Activated naive CD4-positive, alpha-beta T cell treated with anti-CD3 and anti-CD28 coated beads for 36 hours (primary cell): ENCODE measurements around the gene ZBTB8OS. TPM values are rescaled to one million over a fixed set of nuclear protein-coding genes. Genes with fewer than 3 reads are reported as not detected.
"Not testable (repeated sequence)": the region's sequence is repeated elsewhere in the genome, so short reads cannot be mapped to it uniquely, and the experiment has no call there.

Experiments
- CTCF ChIA-PET: fragments of 350-600 bp; sonication (Branson Sonifier 250); formaldehyde crosslinking; loops from one replicate; lab custom pipeline; 2021; ENCODE audit warnings: antibody characterized with exemption; lab: Charles Lee
- DNase-seq: peaks from one replicate; pipeline ENCODE4 v3.0.0-alpha.2; 2020
- H3K27ac Mint-ChIP-seq: one replicate; pipeline ENCODE4 v1.8.0; 2021; ENCODE audit warnings: mild to moderate bottlenecking, mixed read lengths
- H3K27me3 Mint-ChIP-seq: one replicate; pipeline ENCODE4 v1.8.0; 2021; ENCODE audit warnings: low read depth, mixed read lengths
- H3K36me3 Mint-ChIP-seq: one replicate; pipeline ENCODE4 v1.8.0; 2021; ENCODE audit warnings: low read depth, mixed read lengths
- H3K4me1 Mint-ChIP-seq: one replicate; pipeline ENCODE4 v1.8.0; 2021; ENCODE audit warnings: low read depth, mixed read lengths
- H3K4me3 Mint-ChIP-seq: one replicate; pipeline ENCODE4 v1.8.0; 2021; ENCODE audit warnings: mild to moderate bottlenecking, moderate library complexity, mixed read lengths
- H3K9me3 Mint-ChIP-seq: one replicate; pipeline ENCODE4 v1.8.0; 2021; ENCODE audit warnings: mixed read lengths
- intact Hi-C: fragments of 100-400 bp; cut with micrococcal nuclease; formaldehyde crosslinking; loops from one replicate; pipeline ENCODE4 v1.15.1; 2023
- total RNA-seq, 2 experiments: library from RNA; stranded (reverse); gene quantifications; one replicate each; pipeline ENCODE4 v1.2.3, GENCODE V29; 2021

The ZBTB8OS gene
- total RNA-seq, 2 experiments from 2014 or later: 53.7 to 56.7 TPM

- DNase-seq: no peak
- H3K36me3 Mint-ChIP-seq: peaks cover 6% of the 10 kb centered on the region
- H3K27me3 Mint-ChIP-seq: no peaks in the 10 kb centered on the region
- no peak overlapping the region for H3K4me3 Mint-ChIP-seq
- CTCF ChIA-PET: interaction anchor here (0.6 kb wide), 1 partner anchor 61 kb away, joined by 7 read pairs; no protein-coding TSS in a partner anchor
- H3K27ac Mint-ChIP-seq: no peak overlapping the region
- no peaks in the 10 kb centered on the region for H3K9me3 Mint-ChIP-seq
- H3K4me1 Mint-ChIP-seq: peaks cover 23% of the 10 kb centered on the region
- intact Hi-C loops: no loop called here
Observed at GRCh38 chr1:32644426-32644825, 5.9 kb downstream of the ZBTB8OS start.

DNA sequence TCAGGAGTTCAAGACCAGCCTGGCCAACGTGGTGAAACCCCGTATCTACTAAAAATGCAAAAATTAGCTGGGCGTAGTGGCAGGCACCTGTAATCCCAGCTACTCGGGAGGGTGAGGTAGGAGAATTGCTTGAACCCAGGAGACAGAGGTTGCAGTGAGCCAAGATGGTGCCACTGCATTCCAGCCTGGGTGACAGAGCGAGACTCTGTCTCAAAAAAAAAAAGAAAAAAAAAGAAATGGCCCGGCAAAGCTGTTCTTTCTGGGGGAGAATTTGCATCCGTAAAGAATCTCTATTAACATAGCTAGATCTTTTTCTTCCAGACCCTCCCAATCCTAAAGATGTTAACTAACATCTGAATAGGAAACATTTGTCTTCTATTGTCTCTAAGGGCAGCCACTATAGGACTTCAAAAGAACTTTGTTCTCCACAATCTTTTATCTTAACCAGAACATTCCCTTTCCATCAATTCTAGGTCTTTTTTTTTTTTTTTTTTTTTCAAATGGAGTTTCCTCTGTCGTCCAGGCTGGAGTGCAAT lies 8.0 kb downstream of the ZBTB8OS start:
- intact Hi-C loops, H3K9me3 Mint-ChIP-seq, H3K4me1 Mint-ChIP-seq, H3K36me3 Mint-ChIP-seq, H3K4me3 Mint-ChIP-seq, H3K27ac Mint-ChIP-seq, H3K27me3 Mint-ChIP-seq, DNase-seq: not testable (repeated sequence)
- CTCF ChIA-PET: interaction anchor here (0.6 kb wide), 1 partner anchor 802 kb away, joined by 3 read pairs; no protein-coding TSS in a partner anchor

GRCh38 chr1:32639489-32640075 lies 10.8 kb downstream of the ZBTB8OS start:
- Mint-ChIP-seq H3K27me3 (no peaks in the 10 kb centered on the region), H3K9me3 (no peaks in the 10 kb centered on the region), H3K27ac (no peak overlapping the region), H3K4me3 (no peak overlapping the region), H3K4me1 (peaks cover 9% of the 10 kb centered on the region), H3K36me3 (peaks cover 11% of the 10 kb centered on the region)
- intact Hi-C loops: no loop called here
- no peak for DNase-seq
- CTCF ChIA-PET: interaction anchor here (0.7 kb wide), 2 partner anchors 127 to 133 kb away, joined by 3 read pairs; no protein-coding TSS in a partner anchor

DNA sequence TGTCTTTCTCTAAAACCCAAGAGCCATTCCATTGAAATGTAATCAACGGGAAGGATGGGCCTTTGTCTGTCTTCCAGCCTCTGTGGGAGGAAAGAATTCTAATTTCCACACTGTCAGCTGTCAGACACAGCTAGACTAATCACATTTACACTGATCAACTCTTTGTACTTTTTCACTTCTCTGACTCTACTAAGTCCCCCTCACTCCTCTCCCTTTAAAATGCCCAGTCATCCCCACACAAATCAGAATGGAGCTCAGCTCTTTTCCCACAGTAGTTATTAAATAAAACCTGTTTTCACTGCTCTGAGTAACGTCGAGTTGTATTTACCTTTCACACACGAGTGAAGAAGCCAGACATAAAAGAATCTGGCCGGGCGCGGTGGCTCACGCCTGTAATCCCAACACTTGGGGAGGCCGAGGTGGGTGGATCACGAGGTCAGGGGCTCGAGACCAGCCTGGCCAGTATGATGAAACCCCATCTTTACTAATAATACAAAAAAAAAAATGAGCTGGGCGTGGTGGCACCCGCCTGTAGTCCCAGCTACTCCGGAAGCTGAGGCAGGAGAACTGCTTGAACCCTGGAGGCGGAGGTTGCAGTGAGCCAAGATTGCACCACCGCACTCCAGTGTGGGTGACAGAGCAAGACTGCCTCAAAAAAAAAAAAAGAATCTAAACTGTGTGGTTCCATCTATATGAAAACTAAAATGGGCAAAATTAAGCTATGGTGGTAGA lies 13.3 kb downstream of the ZBTB8OS start:
- no peaks in the 10 kb centered on the region for H3K27me3 Mint-ChIP-seq
- H3K9me3 Mint-ChIP-seq: no peaks in the 10 kb centered on the region
- DNase-seq: no peak
- H3K36me3 Mint-ChIP-seq: peaks cover 15% of the 10 kb centered on the region
- H3K4me1 Mint-ChIP-seq: peaks cover 9% of the 10 kb centered on the region
- intact Hi-C loops: no loop called here
- no peak overlapping the region for H3K4me3 Mint-ChIP-seq
- H3K27ac Mint-ChIP-seq: no peak overlapping the region
- CTCF ChIA-PET: interaction anchor here (0.6 kb wide), 1 partner anchor 140 kb away, joined by 4 read pairs; no protein-coding TSS in a partner anchor

DNA sequence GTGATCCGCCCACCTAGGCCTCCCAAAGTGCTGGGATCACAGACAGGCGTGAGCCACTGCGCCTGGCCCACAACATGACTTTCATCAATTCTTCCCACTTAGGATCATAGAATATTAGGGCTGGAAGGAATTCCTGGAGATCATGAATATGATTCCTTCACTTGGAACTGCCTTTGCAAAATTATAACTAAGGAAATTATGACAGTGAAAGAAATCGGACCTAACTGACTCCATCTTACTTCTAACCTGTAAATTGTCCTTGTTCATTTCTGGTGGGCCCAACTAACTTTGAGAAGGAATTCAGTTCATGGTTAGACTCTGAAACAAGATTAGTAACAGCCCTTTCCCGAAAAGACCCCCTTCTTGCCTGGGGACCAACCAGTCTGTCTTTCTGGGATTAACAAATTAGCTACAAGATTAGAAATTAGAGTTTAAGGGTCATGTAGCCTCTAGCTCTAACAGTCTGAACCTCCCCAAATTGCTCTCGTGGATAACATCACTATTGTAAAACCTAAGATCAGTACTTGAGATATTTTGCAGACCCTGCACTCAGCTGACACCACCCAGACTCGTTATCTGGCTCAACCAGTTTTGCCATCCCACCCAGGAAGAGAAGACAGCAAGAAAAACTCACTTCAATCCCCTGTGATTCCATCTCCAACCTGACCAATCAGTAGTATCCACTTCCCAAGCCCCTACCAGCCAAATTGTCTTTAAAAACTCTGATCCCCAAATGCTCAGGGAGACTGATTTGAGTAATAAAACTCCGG lies 14.7 kb downstream of the ZBTB8OS start:
- H3K27ac Mint-ChIP-seq: no peak overlapping the region
- no peak for DNase-seq
- peaks cover 15% of the 10 kb centered on the region for H3K36me3 Mint-ChIP-seq
- no peak overlapping the region for H3K4me3 Mint-ChIP-seq
- no peaks in the 10 kb centered on the region for H3K9me3 Mint-ChIP-seq
- H3K4me1 Mint-ChIP-seq: peaks cover 9% of the 10 kb centered on the region
- H3K27me3 Mint-ChIP-seq: no peaks in the 10 kb centered on the region
- intact Hi-C loops: no loop called here
- CTCF ChIA-PET: interaction anchor here (1.0 kb wide), 1 partner anchor 115 kb away, joined by 3 read pairs; no protein-coding TSS in a partner anchor

DNA sequence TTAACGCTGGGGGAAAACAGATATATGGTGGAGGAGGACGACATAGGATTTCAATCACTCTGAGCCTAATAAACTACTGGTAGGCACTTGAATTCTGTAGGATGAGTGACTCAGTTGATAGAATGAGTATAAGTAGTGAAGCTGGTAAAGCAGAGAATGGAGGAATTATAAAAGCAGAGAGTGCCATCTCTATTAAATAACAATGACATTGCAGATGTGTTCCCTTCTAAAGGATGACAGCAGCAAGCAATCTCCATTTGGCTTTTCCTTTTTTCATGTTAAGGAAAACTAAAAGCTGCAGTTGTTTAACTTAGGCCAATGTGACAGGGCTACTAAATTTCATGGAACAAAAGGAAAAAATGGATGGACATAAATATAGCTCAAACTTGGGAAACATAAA lies 17.5 kb downstream of the ZBTB8OS start:
- H3K4me3 Mint-ChIP-seq: no peak overlapping the region
- no peaks in the 10 kb centered on the region for H3K27me3 Mint-ChIP-seq
- DNase-seq: no peak
- no peaks in the 10 kb centered on the region for H3K9me3 Mint-ChIP-seq
- CTCF ChIA-PET: interaction anchor here (0.6 to 1.1 kb wide), 2 partner anchors 113 to 454 kb away, joined by 3 to 5 read pairs; no protein-coding TSS in a partner anchor
- peaks cover 9% of the 10 kb centered on the region for H3K4me1 Mint-ChIP-seq
- H3K27ac Mint-ChIP-seq: no peak overlapping the region
- H3K36me3 Mint-ChIP-seq: peaks cover 14% of the 10 kb centered on the region
- intact Hi-C loops: no loop called here

DNA sequence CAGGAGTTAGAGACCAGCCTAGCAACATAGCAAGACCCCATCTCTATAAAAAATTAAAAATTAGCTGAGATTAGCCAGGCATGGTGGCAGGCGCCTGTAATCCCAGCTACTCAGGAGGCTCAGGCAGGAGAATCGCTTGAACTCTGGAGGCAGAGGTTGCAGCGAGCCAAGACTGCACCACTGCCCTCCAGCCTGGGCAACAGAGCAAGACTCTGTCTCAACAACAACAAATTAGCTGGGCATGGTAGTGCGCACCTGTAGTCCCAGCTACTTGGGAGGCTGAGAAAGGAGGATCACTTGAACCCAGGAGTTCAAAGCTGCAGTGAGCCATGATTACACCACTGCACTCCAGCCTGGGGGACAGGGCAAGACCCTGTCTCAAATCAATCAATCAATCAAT lies 20.2 kb downstream of the ZBTB8OS start:
- CTCF ChIA-PET, H3K27ac Mint-ChIP-seq, H3K9me3 Mint-ChIP-seq, H3K27me3 Mint-ChIP-seq, intact Hi-C loops, DNase-seq, H3K4me3 Mint-ChIP-seq: not testable (repeated sequence)
- Mint-ChIP-seq H3K4me1 (peaks cover 13% of the 10 kb centered on the region), H3K36me3 (peaks cover 21% of the 10 kb centered on the region)

GRCh38 chr1:32627596-32628162 lies 22.7 kb downstream of the ZBTB8OS start:
- DNase-seq: peak; percentile 20
- H3K9me3 Mint-ChIP-seq: peaks cover 3% of the 10 kb centered on the region
- H3K27ac Mint-ChIP-seq: no peak overlapping the region
- no peak overlapping the region for H3K4me3 Mint-ChIP-seq
- H3K27me3 Mint-ChIP-seq: no peaks in the 10 kb centered on the region
- CTCF ChIA-PET: interaction anchor here (0.6 to 1.0 kb wide), 2 partner anchors 107 to 145 kb away, joined by 3 to 4 read pairs; no protein-coding TSS in a partner anchor
- intact Hi-C loops: no loop called here
- peaks cover 27% of the 10 kb centered on the region for H3K4me1 Mint-ChIP-seq
- peaks cover 23% of the 10 kb centered on the region for H3K36me3 Mint-ChIP-seq

DNA sequence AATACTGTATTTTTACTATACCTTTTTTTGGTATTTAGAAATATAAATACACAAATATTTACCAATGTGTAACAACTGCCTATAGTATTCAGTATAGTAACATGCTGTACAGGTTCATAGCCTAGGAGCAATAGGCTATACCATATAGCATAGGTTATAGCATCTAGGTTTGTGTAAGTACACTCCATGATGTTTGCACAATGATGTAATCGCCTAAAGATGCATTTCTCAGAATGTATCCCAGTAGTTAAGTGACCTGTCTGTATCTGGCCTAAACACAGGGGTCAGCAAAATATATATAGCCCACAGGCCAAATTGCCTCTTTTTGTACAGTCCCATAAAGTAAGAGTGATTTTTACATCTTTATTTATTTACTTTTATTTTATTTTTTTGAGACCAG lies 24.2 kb downstream of the ZBTB8OS start:
- intact Hi-C loops: no loop called here
- Mint-ChIP-seq H3K4me1 (peaks cover 34% of the 10 kb centered on the region), H3K27me3 (no peaks in the 10 kb centered on the region), H3K27ac (no peak overlapping the region), H3K36me3 (peaks cover 28% of the 10 kb centered on the region), H3K4me3 (no peak overlapping the region), H3K9me3 (peaks cover 3% of the 10 kb centered on the region)
- DNase-seq: no peak
- CTCF ChIA-PET: no interaction called here

DNA sequence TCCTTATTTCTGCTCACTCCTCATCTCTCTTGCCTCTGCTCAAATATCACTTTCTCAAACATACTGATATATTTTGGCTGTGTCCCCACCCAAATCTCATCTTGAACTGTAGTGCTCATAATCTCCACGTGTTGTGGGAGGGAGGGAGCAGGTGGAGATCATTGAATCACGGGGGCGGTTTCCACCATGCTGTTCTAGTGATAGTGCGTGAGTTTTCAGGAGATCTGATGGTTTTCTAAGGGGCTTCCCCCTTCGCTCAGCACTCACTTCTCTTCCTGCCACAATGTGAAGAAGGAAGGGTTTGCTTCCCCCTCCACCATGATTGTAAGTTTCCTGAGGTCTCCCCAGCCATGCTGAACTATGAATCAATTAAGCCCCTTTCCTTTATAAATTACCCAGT lies 26.6 kb downstream of the ZBTB8OS start:
- Mint-ChIP-seq H3K27me3 (no peaks in the 10 kb centered on the region), H3K36me3 (peaks cover 34% of the 10 kb centered on the region), H3K4me1 (peaks cover 45% of the 10 kb centered on the region), H3K4me3 (no peak overlapping the region), H3K9me3 (peaks cover 3% of the 10 kb centered on the region), H3K27ac (peak overlapping the region; percentile 84)
- CTCF ChIA-PET: no interaction called here
- intact Hi-C loops: loop anchor here (1.0 to 5.0 kb wide), 4 partner anchors 27 to 178 kb away; partner anchors contain the start of genes ZBTB8A and ZBTB8OS
- DNase-seq: peak; percentile 63

GRCh38 chr1:32622806-32623681 lies 27.3 kb downstream of the ZBTB8OS start:
- DNase-seq: peak; percentile 40
- H3K27me3 Mint-ChIP-seq: no peaks in the 10 kb centered on the region
- CTCF ChIA-PET: interaction anchor here (0.7 to 1.0 kb wide), 2 partner anchors 103 to 407 kb away, joined by 3 read pairs; no protein-coding TSS in a partner anchor
- peaks cover 3% of the 10 kb centered on the region for H3K9me3 Mint-ChIP-seq
- intact Hi-C loops: loop anchor here (1.0 to 5.0 kb wide), 4 partner anchors 27 to 178 kb away; partner anchors contain the start of genes ZBTB8A and ZBTB8OS
- H3K4me1 Mint-ChIP-seq: peaks cover 45% of the 10 kb centered on the region
- H3K36me3 Mint-ChIP-seq: peaks cover 34% of the 10 kb centered on the region
- H3K4me3 Mint-ChIP-seq: no peak overlapping the region
- peak overlapping the region; percentile 84 for H3K27ac Mint-ChIP-seq
